ENCODE data around the gene RRP8.

- TF ChIP-seq CTCF (IDR thresholded peaks at IDR 0.05; ENCODE audit: poor library complexity, severe bottlenecking) (no peak), MXI1 (conservative IDR thresholded peaks at IDR 0.05; ENCODE audit: poor library complexity, severe bottlenecking) (no peak), SMC3 (conservative IDR thresholded peaks at IDR 0.05; ENCODE audit: poor library complexity) (no peak), EZH2 (IDR thresholded peaks at IDR 0.05; ENCODE audit: borderline replicate concordance, insufficient read depth, low read length, poor library complexity, severe bottlenecking) (no peak), POLR2AphosphoS5 (IDR thresholded peaks at IDR 0.05) (no peak), EP300 (conservative IDR thresholded peaks at IDR 0.05; ENCODE audit: poor library complexity, severe bottlenecking) (no peak), TAF1 (IDR thresholded peaks at IDR 0.05; ENCODE audit: low read depth) (no peak), REST (IDR thresholded peaks at IDR 0.05; ENCODE audit: borderline replicate concordance) (no peak)
These were observed 56.7 kb downstream of the RRP8 start for GRCh38 chr11:6546735-6547134.

Data from neural cell (in vitro differentiated cells).